T-helper 1 cell treated with Interleukin-12 subunit alpha and Interleukin-12 subunit beta and Interleukin-4 antibody, amounts not matched to agents 30 ng/mL and 1 ng/mL, for 36 hours (primary cell): ENCODE data around the gene FHIP1A. TPM values are rescaled to one million over a fixed set of nuclear protein-coding genes. Genes with fewer than 3 reads are reported as not detected.

Source experiments
- intact Hi-C: fragments of 100-400 bp; cut with micrococcal nuclease; formaldehyde crosslinking; loops from one replicate; pipeline ENCODE4 v1.15.1; 2024
- total RNA-seq: library from RNA; stranded (reverse); gene quantifications from 2 replicates; pipeline ENCODE4 v1.2.3, GENCODE V29; 2022

Gene FHIP1A
- total RNA-seq, 1 donor from 2014 or later = not detected

DNA sequence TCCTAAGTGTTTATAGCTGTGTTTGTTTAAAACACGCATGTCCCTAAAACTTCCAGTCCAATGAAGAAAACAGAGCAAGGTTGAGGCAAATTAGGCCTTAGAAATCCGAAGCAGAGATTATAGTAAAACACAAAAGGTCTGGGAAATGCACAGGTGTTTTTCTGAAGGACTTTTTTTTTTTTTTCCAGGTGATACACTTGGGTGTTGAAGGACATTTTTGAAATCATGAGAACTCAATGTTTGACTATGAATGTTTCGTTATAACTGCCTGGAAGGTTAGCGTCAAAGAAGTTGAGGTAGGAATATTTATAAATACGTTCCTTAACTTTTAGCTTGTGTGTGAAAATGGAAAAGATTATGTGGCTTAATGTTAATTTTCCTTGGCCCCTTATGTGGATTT, 45.5 kb downstream of the FHIP1A start:
- intact Hi-C loops = no loop called here

DNA sequence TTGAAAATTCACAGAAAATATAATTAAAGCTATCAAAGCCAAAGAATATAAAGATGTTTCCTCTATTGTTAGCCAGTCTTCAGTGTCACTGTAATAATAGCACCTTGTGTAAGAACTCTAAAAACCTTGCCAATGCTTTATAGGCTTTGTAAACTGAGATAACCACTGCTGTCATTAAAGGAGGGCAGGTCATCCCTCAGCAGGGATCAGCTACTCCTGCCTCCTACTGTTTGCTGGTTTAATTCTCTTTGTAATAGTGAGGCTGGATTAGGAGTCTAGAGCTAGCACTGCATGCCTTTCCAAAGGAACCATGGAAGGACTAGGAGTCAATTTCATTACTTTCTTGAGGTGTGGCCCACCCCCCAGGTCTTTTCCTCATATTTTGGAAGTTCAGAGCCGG, 46.2 kb downstream of the FHIP1A start:
- intact Hi-C loops = no loop called here

DNA sequence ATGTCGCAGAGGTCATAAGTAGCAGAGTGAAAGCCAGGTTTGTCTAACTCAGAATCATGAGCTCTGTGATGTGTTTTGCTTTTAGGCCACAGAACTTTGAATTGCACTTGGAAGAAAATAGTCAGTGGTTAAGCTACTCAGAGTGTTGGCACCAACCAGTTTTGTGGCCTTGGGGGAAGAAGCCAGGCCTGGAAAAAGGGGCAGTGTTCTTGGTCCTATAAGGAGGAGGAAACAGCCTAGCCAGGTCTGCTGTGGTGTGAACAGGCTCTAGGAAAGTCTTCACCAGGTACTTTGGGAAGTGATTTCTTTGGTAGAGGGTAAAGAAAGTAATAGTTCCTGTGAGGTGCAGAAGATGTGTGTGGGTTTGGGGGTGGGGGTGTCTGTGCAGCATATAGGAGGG, 49.2 kb downstream of the FHIP1A start:
- intact Hi-C loops = no loop called here

Other genes with a start within 250 kb of the FHIP1A start
- not detected in 2 replicates for gene PRSS48, start 132.0 kb upstream of the FHIP1A start, total RNA-seq
- not detected in 2 replicates for gene SH3D19, start 83.6 kb upstream of the FHIP1A start, total RNA-seq